Activated CD4-positive, CD25-positive, alpha-beta regulatory T cell (primary cell): ENCODE measurements around the gene UTP11.
A peak's percentile ranks its signal among the peaks of the same experiment; 100 is the strongest.
"Not testable (repeated sequence)": the region's sequence is repeated elsewhere in the genome, so short reads cannot be mapped to it uniquely, and the experiment has no call there.

Source experiments
- DNase-seq, 4 experiments: peaks; one replicate each; lab custom pipeline; 2025; lab: John Stamatoyannopoulos, UW

The UTP11 gene

GRCh38 chr1:38012363-38013226 lies at the start of gene UTP11:
UTP11 (plus strand) TSS chr1:38012734; CDS start chr1:38012803, 69 bp downstream.
- DNase-seq: peak; percentile 68 to 75 (median 71)

GRCh38 chr1:37964106-37964505 lies 48.4 kb upstream of the UTP11 start:
- not testable (repeated sequence) for DNase-seq

GRCh38 chr1:37965301-37965700 lies 47.2 kb upstream of the UTP11 start:
- no peak for DNase-seq

- DNase-seq: not testable (repeated sequence)
Observed at GRCh38 chr1:37973684-37974083, 38.9 kb upstream of the UTP11 start.

GRCh38 chr1:37974567-37974966 lies 38.0 kb upstream of the UTP11 start:
- DNase-seq: no peak

GRCh38 chr1:37975083-37975482 lies 37.5 kb upstream of the UTP11 start:
- DNase-seq: not testable (repeated sequence)

- no peak for DNase-seq
Observed at GRCh38 chr1:37978541-37978940, 34.0 kb upstream of the UTP11 start.

GRCh38 chr1:37983546-37983945 lies 29.0 kb upstream of the UTP11 start:
- no peak for DNase-seq

GRCh38 chr1:37987679-37988078 lies 24.9 kb upstream of the UTP11 start:
- DNase-seq: no peak

GRCh38 chr1:37989361-37989930 lies 23.1 kb upstream of the UTP11 start:
- peak in 1 of 4 experiments; percentile 10 for DNase-seq

GRCh38 chr1:37994886-37995566 lies 17.5 kb upstream of the UTP11 start:
- DNase-seq: no peak

GRCh38 chr1:37995751-37996345 lies 16.7 kb upstream of the UTP11 start:
- no peak for DNase-seq

GRCh38 chr1:37997256-37998088 lies 15.1 kb upstream of the UTP11 start:
- DNase-seq: no peak

- no peak for DNase-seq
Observed at GRCh38 chr1:37998089-37998808, 14.3 kb upstream of the UTP11 start.

- DNase-seq: no peak
Observed at GRCh38 chr1:37998913-37999429, 13.6 kb upstream of the UTP11 start.

- no peak for DNase-seq
Observed at GRCh38 chr1:37999430-38000232, 12.9 kb upstream of the UTP11 start.

GRCh38 chr1:38000233-38000528 lies 12.4 kb upstream of the UTP11 start:
- no peak for DNase-seq

GRCh38 chr1:38000529-38001455 lies 11.7 kb upstream of the UTP11 start:
- DNase-seq: no peak
